K562 (cell line): Measurements from ENCODE around the gene SEC14L5. TPM values are rescaled to one million over a fixed set of nuclear protein-coding genes. Genes with fewer than 3 reads are reported as not detected.
"Not testable (repeated sequence)": the region's sequence is repeated elsewhere in the genome, so short reads cannot be mapped to it uniquely, and the experiment has no call there.

Experiments used
- ATAC-seq: fragments of 200-7000 bp; cut with Tn5 transposase; 3 replicates; pipeline ENCODE4 v1.9.1; 2020; ENCODE audit warnings: moderate library complexity
- BruUV-seq: library from RNA; stranded (reverse); fragments of 400-500 nt; replicated peaks from 2 replicates; lab custom pipeline; 2021; lab: Mats Ljungman, UMichigan
- CTCF ChIA-PET: fragments of 300-600 bp; formaldehyde crosslinking; extraction: SDS; loops from one replicate; lab custom pipeline; 2021; ENCODE audit warnings: low intra/inter-chr PET ratio; lab: Yijun Ruan, JAX
- POLR2A ChIA-PET: fragments of 300-600, 350-650 bp; sonication (Branson Sonifier 250); formaldehyde crosslinking; extraction: SDS; loops from one replicate; lab custom pipeline; 2021; ENCODE audit warnings: antibody characterized with exemption, inconsistent platforms; lab: Yijun Ruan, JAX
- DNase-seq, 4 experiments: peaks; one replicate each; pipeline versions ENCODE4 v3.0.0 to v3.0.0-alpha.2; 2011 to 2018; ENCODE audit warnings: low spot score in 3 of 4, mixed read lengths in 3 of 4; ENCODE audit errors: extremely low read depth in 1 of 4
- FAIRE-seq: peaks from 2 replicates; lab custom pipeline; 2011; peaks lifted over from hg19 to GRCh38; lab: Jason Lieb, UNC
- H2AFZ ChIP-seq: 2 replicates; pipeline ENCODE4 v1.6.0; 2011; ENCODE audit warnings: low read depth, low read length, control low read depth, inconsistent platforms
- H3K27ac ChIP-seq: fragments of 200-600 bp; 3 replicates; pipeline ENCODE4 v1.8.0; 2011; ENCODE audit warnings: low read depth, mild to moderate bottlenecking, control low read depth, inconsistent platforms, low read length, moderate library complexity, mixed read lengths; ENCODE audit errors: extremely low read depth
- H3K27me3 ChIP-seq, 2 experiments: fragments of 300-600 bp in 1 of 2; 2 replicates in 1 of 2; 3 replicates in 1 of 2; pipeline versions ENCODE4 v1.6.0 to v1.8.0; 2011; ENCODE audit warnings: inconsistent platforms in 2 of 2, low read length in 2 of 2, mild to moderate bottlenecking in 1 of 2, mixed read lengths in 1 of 2, moderate library complexity in 1 of 2; ENCODE audit not compliant: control insufficient read depth in 2 of 2, insufficient read depth in 2 of 2
- H3K36me3 ChIP-seq: fragments of 300-600 bp; 3 replicates; pipeline ENCODE4 v1.8.0; 2011; ENCODE audit warnings: mild to moderate bottlenecking, low read length, inconsistent platforms; ENCODE audit not compliant: control insufficient read depth, insufficient read depth
- H3K4me1 ChIP-seq, 2 experiments: fragments of 200-600 bp in 1 of 2; replicated peaks in 1 of 2; 2 replicates in 1 of 2; 3 replicates in 1 of 2; pipeline versions ENCODE4 v1.5.1 to v1.8.0; 2011; ENCODE audit warnings: inconsistent platforms in 2 of 2, low read length in 2 of 2, mild to moderate bottlenecking in 1 of 2, mixed read lengths in 1 of 2, moderate library complexity in 1 of 2; ENCODE audit not compliant: control insufficient read depth in 2 of 2, insufficient read depth in 2 of 2
- H3K4me2 ChIP-seq: 2 replicates; pipeline ENCODE4 v1.6.1; 2011; ENCODE audit warnings: low read length, control low read depth, inconsistent platforms, mixed read lengths; ENCODE audit not compliant: insufficient read depth
- H3K4me3 ChIP-seq: fragments of 200-600 bp; sonication (generic), shearing (Covaris generic); 2 replicates; pipeline ENCODE4 v1.5.1; 2016; ENCODE audit warnings: control low read depth, inconsistent platforms
- H3K79me2 ChIP-seq: fragments of 200-600 bp; 3 replicates; pipeline ENCODE4 v1.8.0; 2011; ENCODE audit warnings: low read length, inconsistent platforms; ENCODE audit not compliant: control insufficient read depth, insufficient read depth
- H3K9ac ChIP-seq, 2 experiments: 2 replicates each; pipeline versions ENCODE4 v1.6.0 to v1.6.1; 2011; ENCODE audit warnings: low read depth in 2 of 2, low read length in 2 of 2, control low read depth in 1 of 2, inconsistent platforms in 1 of 2, mild to moderate bottlenecking in 1 of 2, mixed read lengths in 1 of 2; ENCODE audit not compliant: insufficient read depth in 1 of 2
- H3K9me1 ChIP-seq: one replicate; pipeline ENCODE4 v1.6.0; 2011; ENCODE audit warnings: inconsistent platforms, mild to moderate bottlenecking, low read length, moderate library complexity; ENCODE audit not compliant: control insufficient read depth, insufficient read depth
- H3K9me3 ChIP-seq: replicated peaks from 2 replicates; pipeline ENCODE4 v1.5.1; 2011; ENCODE audit warnings: low read depth, low read length, inconsistent platforms; ENCODE audit not compliant: control insufficient read depth, insufficient read depth
- H4K20me1 ChIP-seq: replicated peaks from 2 replicates; pipeline ENCODE4 v1.6.1; 2011; ENCODE audit warnings: low read length, inconsistent platforms, mixed read lengths; ENCODE audit not compliant: control insufficient read depth, insufficient read depth
- CEBPZ ChIP-seq: fragments of 150-350 bp; IDR thresholded peaks from 2 replicates; pipeline ENCODE4 v1.6.1; 2014; ENCODE audit warnings: low read depth, mild to moderate bottlenecking, low read length, borderline replicate concordance
- HDAC6 ChIP-seq: IDR thresholded peaks from 2 replicates; pipeline ENCODE4 v1.6.1; 2012; ENCODE audit warnings: low read depth, mild to moderate bottlenecking, control low read depth, inconsistent platforms, low read length, moderate library complexity
- KLF13 ChIP-seq: fragments of 450-650 bp; IDR thresholded peaks from 2 replicates; pipeline ENCODE4 v1.6.1; 2016; ENCODE audit warnings: missing genetic modification characterization, low read depth, mild to moderate bottlenecking, missing compliant biosample characterization, moderate library complexity, borderline replicate concordance
- NBN ChIP-seq: fragments of 450-650 bp; IDR thresholded peaks from 2 replicates; pipeline ENCODE4 v1.6.1; 2016; ENCODE audit warnings: low read depth, mild to moderate bottlenecking
- WGBS: fragments of 100-300 bp; shearing (Covaris generic); methylation state at CpG from one replicate; pipeline ENCODE4 v1.1.6; 2016; ENCODE audit warnings: low coverage, mixed read lengths; ENCODE audit not compliant: insufficient coverage; ENCODE audit errors: missing lambda C conversion rate; 5-methylcytosine and 5-hydroxymethylcytosine counted together
- in situ Hi-C: fragments of 300-500 bp; cut with MboI; formaldehyde crosslinking; loops from 4 replicates; pipeline ENCODE4 v1.15.0; 2018; ENCODE audit warnings: inconsistent platforms, mixed read lengths
- intact Hi-C: fragments of 100-400 bp; cut with micrococcal nuclease; formaldehyde crosslinking; loops from 2 replicates; pipeline ENCODE4 v1.14.2; 2022
- polyA plus RNA-seq, 8 experiments: library from polyadenylated mRNA; depleted of rRNA in 4 of 8; stranded (reverse) in 5 of 8; unstranded in 3 of 8; fragments of >200 nt; fragmentation: Nextera tagmentation in 2 of 8; fragmentation: Illumina TruSeq in 1 of 8; extraction: Ambion mirVana in 2 of 8; extraction: Trizol in 1 of 8; gene quantifications; 2 replicates each; pipeline versions ENCODE4 v1.2.1 to v1.2.3, GENCODE V29; 2011 to 2014; ENCODE audit warnings: inconsistent platforms in 1 of 8, missing spikeins in 1 of 8
- total RNA-seq, 7 experiments: library from RNA; depleted of rRNA in 6 of 7; stranded (reverse); fragments of >200 nt in 6 of 7; fragmentation: Illumina TruSeq in 2 of 7; extraction: Trizol in 2 of 7; gene quantifications; 2 replicates each; pipeline versions ENCODE4 v1.2.1 to v1.2.3, GENCODE V29; 2011 to 2021; ENCODE audit warnings: low replicate concordance in 1 of 7
- TF ChIP-seq, protein P1 (sequence below): fragments of 250-450 bp; sonication (Bioruptor Pico); IDR thresholded peaks from 2 replicates; pipeline ENCODE4 v1.8.0; 2022; ENCODE audit warnings: inconsistent platforms
- TF ChIP-seq, protein P2 (sequence below): fragments of 450-650 bp; IDR thresholded peaks from 2 replicates; pipeline ENCODE4 v1.7.1; 2018; ENCODE audit warnings: mild to moderate bottlenecking, low read depth; ENCODE audit not compliant: partially characterized antibody

Gene SEC14L5
- total and polyA plus RNA-seq, 9 of the 15 experiments (the other 6 are each of a cell fraction or from before 2014, with no cell fraction given): 0.11 TPM; not detected in 8

- ATAC-seq, H2AFZ ChIP-seq, H3K9me3 ChIP-seq, H3K9me1 ChIP-seq, CTCF ChIA-PET, in situ Hi-C loops, FAIRE-seq, H4K20me1 ChIP-seq, H3K4me3 ChIP-seq, H3K9ac ChIP-seq, intact Hi-C loops, H3K4me1 ChIP-seq, DNase-seq, BruUV-seq, H3K4me2 ChIP-seq, H3K27ac ChIP-seq, H3K79me2 ChIP-seq, POLR2A ChIA-PET, H3K36me3 ChIP-seq: not testable (repeated sequence)
- peaks cover 29 to 54% of the 10 kb centered on the region in 2 experiments; a peak in 4 of 5 replicates for H3K27me3 ChIP-seq
- 3% methylated on average over 12 of the region's 12 CpGs for WGBS
Measured at GRCh38 chr16:4968278-4968677, 10.1 kb downstream of the SEC14L5 start.

DNA sequence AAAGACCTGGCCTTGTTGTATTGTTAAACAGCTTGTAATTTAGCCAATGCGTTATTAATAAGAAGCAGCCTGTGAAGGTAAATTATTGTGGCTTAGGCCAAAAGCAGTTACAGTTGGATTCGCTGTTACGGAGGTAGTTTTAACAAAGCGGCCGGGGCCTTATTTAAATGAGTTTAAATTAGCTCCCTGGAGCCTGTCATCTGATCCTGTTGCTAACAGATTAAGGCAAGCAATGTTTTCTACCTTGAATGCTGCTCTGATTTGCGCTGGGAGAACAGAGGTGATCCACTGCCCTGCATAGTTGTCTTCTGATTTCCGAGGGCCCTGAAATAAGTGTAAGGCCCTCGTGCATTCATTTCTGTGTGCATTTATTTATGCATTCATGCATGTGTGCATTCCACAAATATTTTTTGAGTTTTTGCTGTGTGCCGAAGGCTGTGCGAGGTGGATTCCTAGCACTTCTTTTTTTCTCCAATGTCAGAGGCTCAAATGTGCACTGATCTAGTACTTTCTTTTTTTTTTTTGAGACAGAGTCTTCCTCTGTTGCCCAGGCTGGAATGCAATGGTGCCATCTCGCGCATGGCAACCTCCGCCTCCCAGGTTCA is 10.9 kb downstream of the SEC14L5 start:
- intact Hi-C loops: no loop called here
- H3K4me3 ChIP-seq: no peak overlapping the region
- no peaks in the 10 kb centered on the region for H3K9me1 ChIP-seq
- H3K79me2 ChIP-seq: no peaks in the 10 kb centered on the region
- H3K27ac ChIP-seq: no peak overlapping the region
- in situ Hi-C loops: no loop called here
- H3K27me3 ChIP-seq: peaks cover 28 to 53% of the 10 kb centered on the region in 2 experiments; a peak in 4 of 5 replicates
- H3K9me3 ChIP-seq: no peaks in the 10 kb centered on the region
- no peak overlapping the region for H2AFZ ChIP-seq
- H3K4me1 ChIP-seq: no peaks in the 10 kb centered on the region
- ChIA-PET POLR2A (no interaction called here), CTCF (no interaction called here)
- 8% methylated on average over 13 of the region's 13 CpGs for WGBS
- H4K20me1 ChIP-seq: 0 out of 2 replicates have a peak, but pooled peaks cover 3% of the 10 kb centered on the region
- no peaks in the 10 kb centered on the region for H3K36me3 ChIP-seq
- H3K4me2 ChIP-seq: no peak overlapping the region
- FAIRE-seq (no peak), ATAC-seq (no peak), DNase-seq (no peak)
- no peak overlapping the region for H3K9ac ChIP-seq
- TF ChIP-seq, protein P1, sequence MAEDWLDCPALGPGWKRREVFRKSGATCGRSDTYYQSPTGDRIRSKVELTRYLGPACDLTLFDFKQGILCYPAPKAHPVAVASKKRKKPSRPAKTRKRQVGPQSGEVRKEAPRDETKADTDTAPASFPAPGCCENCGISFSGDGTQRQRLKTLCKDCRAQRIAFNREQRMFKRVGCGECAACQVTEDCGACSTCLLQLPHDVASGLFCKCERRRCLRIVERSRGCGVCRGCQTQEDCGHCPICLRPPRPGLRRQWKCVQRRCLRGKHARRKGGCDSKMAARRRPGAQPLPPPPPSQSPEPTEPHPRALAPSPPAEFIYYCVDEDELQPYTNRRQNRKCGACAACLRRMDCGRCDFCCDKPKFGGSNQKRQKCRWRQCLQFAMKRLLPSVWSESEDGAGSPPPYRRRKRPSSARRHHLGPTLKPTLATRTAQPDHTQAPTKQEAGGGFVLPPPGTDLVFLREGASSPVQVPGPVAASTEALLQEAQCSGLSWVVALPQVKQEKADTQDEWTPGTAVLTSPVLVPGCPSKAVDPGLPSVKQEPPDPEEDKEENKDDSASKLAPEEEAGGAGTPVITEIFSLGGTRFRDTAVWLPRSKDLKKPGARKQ: no peak
- TF ChIP-seq CEBPZ: no peak
- no peak for TF ChIP-seq KLF13 (tag)
- TF ChIP-seq NBN: no peak
- TF ChIP-seq, protein P2, sequence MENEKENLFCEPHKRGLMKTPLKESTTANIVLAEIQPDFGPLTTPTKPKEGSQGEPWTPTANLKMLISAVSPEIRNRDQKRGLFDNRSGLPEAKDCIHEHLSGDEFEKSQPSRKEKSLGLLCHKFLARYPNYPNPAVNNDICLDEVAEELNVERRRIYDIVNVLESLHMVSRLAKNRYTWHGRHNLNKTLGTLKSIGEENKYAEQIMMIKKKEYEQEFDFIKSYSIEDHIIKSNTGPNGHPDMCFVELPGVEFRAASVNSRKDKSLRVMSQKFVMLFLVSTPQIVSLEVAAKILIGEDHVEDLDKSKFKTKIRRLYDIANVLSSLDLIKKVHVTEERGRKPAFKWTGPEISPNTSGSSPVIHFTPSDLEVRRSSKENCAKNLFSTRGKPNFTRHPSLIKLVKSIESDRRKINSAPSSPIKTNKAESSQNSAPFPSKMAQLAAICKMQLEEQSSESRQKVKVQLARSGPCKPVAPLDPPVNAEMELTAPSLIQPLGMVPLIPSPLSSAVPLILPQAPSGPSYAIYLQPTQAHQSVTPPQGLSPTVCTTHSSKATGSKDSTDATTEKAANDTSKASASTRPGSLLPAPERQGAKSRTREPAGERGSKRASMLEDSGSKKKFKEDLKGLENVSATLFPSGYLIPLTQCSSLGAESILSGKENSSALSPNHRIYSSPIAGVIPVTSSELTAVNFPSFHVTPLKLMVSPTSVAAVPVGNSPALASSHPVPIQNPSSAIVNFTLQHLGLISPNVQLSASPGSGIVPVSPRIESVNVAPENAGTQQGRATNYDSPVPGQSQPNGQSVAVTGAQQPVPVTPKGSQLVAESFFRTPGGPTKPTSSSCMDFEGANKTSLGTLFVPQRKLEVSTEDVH: no peak
- TF ChIP-seq HDAC6: no peak
- no TSS peak for BruUV-seq
